Esophagus squamous epithelium (tissue), 5 donors: ENCODE measurements around the gene AIFM1. TPM values are rescaled to one million over a fixed set of nuclear protein-coding genes. Genes with fewer than 3 reads are reported as not detected.

Experiments used
- DNase-seq: peaks from one replicate; lab custom pipeline; 2025; lab: John Stamatoyannopoulos, UW
- H3K27ac ChIP-seq, 4 donors: fragments of 200-600 bp; sonication (generic); one replicate each; pipeline ENCODE4 v1.5.1; 2016 to 2019; ENCODE audit warnings: mild to moderate bottlenecking in 1 of 4
- H3K27me3 ChIP-seq, 4 donors: fragments of 200-600 bp; sonication (generic); 1 replicate in 3 of 4; 2 replicates in 1 of 4; pipeline versions ENCODE4 v1.5.1 to v1.6.0; 2017 to 2021; ENCODE audit warnings: antibody characterized with exemption in 1 of 4
- H3K36me3 ChIP-seq, 3 donors: fragments of 200-600 bp; sonication (generic); one replicate each; pipeline ENCODE4 v1.5.1; 2016 to 2019
- H3K4me1 ChIP-seq, 3 donors: fragments of 200-600 bp; sonication (generic); one replicate each; pipeline ENCODE4 v1.5.1; 2017 to 2019
- H3K4me3 ChIP-seq, 4 donors: fragments of 200-600 bp; sonication (generic); 1 replicate in 3 of 4; 2 replicates in 1 of 4; pipeline ENCODE4 v1.5.1; 2016 to 2019; ENCODE audit warnings: mild to moderate bottlenecking in 2 of 4, moderate library complexity in 1 of 4
- H3K9me3 ChIP-seq, 3 donors: fragments of 200-600 bp; sonication (generic); one replicate each; pipeline ENCODE4 v1.5.1; 2016 to 2019
- POLR2A ChIP-seq, 4 donors: fragments of 450-650 bp; IDR thresholded peaks; one replicate each; pipeline ENCODE4 v1.6.1; 2017; ENCODE audit warnings: antibody characterized with exemption in 4 of 4, mild to moderate bottlenecking in 4 of 4, moderate library complexity in 3 of 4
- WGBS, 2 donors: methylation state at CpG; one replicate each; pipeline ENCODE4 v1.1.5; 2018; 5-methylcytosine and 5-hydroxymethylcytosine counted together
- intact Hi-C: fragments of 100-400 bp; cut with DNase I; formaldehyde crosslinking; loops from one replicate; pipeline ENCODE4 v1.15.0; 2022
- total RNA-seq, 4 donors: library from RNA; depleted of rRNA; stranded (reverse); fragments of >200 nt; gene quantifications; one replicate each; pipeline ENCODE4 v1.1.0, GENCODE V29; 2016
- TF ChIP-seq, protein P1 (sequence below), 6 experiments: fragments of 450-650 bp in 4 of 6; fragments of 200-600 bp in 2 of 6; sonication (generic) in 2 of 6; IDR thresholded peaks; one replicate each; pipeline ENCODE4 v1.5.1; 2016 to 2019; ENCODE audit warnings: antibody characterized with exemption in 6 of 6, mild to moderate bottlenecking in 4 of 6, moderate library complexity in 4 of 6
- donor health status: DM: yes; HTN: yes; CAD: no.

Gene AIFM1
- total RNA-seq, 4 donors from 2014 or later: 10.9 to 23.1 (median 17.0) TPM

DNA sequence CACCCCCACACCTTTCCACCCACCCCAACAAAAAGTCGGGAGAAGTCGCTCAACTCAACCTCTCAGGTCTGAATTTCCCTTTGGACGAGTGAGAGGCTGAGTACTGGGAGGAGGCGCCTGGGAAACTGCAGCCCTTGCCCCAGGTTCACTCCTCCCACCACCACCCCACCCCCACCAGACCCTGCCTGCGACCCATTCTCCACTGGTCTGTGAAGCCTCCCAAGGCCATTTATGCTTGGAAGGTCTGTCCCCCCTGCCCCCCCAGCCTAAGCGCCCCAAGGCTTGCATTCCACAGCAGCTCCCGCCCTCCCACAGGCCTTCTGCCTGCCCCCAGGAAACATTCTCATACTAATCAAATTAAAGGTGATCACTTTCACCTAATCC is 82.5 kb downstream of the AIFM1 start:
- TF ChIP-seq, protein P1, sequence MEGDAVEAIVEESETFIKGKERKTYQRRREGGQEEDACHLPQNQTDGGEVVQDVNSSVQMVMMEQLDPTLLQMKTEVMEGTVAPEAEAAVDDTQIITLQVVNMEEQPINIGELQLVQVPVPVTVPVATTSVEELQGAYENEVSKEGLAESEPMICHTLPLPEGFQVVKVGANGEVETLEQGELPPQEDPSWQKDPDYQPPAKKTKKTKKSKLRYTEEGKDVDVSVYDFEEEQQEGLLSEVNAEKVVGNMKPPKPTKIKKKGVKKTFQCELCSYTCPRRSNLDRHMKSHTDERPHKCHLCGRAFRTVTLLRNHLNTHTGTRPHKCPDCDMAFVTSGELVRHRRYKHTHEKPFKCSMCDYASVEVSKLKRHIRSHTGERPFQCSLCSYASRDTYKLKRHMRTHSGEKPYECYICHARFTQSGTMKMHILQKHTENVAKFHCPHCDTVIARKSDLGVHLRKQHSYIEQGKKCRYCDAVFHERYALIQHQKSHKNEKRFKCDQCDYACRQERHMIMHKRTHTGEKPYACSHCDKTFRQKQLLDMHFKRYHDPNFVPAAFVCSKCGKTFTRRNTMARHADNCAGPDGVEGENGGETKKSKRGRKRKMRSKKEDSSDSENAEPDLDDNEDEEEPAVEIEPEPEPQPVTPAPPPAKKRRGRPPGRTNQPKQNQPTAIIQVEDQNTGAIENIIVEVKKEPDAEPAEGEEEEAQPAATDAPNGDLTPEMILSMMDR (IDR thresholded peaks at IDR 0.05): no peak
- no peak for TF ChIP-seq POLR2A (IDR thresholded peaks at IDR 0.05)
- 33 to 34% methylated on average over 1 to 4 of the region's 7 CpGs for WGBS, 2 donors
- no peaks in the 10 kb centered on the region for H3K27me3 ChIP-seq
- no peak for DNase-seq
- H3K4me1 ChIP-seq: peaks cover 4 to 74% (median 5%) of the 10 kb centered on the region in 3 donors
- peak overlapping the region in 2 of 4 donors; percentile 69 to 77 for H3K27ac ChIP-seq
- no peaks in the 10 kb centered on the region for H3K36me3 ChIP-seq
- H3K9me3 ChIP-seq: no peaks in the 10 kb centered on the region
- intact Hi-C loops: loop anchor here (5.0 kb wide), 1 partner anchor 109 kb away; no protein-coding TSS in a partner anchor
- H3K4me3 ChIP-seq: no peak overlapping the region

DNA sequence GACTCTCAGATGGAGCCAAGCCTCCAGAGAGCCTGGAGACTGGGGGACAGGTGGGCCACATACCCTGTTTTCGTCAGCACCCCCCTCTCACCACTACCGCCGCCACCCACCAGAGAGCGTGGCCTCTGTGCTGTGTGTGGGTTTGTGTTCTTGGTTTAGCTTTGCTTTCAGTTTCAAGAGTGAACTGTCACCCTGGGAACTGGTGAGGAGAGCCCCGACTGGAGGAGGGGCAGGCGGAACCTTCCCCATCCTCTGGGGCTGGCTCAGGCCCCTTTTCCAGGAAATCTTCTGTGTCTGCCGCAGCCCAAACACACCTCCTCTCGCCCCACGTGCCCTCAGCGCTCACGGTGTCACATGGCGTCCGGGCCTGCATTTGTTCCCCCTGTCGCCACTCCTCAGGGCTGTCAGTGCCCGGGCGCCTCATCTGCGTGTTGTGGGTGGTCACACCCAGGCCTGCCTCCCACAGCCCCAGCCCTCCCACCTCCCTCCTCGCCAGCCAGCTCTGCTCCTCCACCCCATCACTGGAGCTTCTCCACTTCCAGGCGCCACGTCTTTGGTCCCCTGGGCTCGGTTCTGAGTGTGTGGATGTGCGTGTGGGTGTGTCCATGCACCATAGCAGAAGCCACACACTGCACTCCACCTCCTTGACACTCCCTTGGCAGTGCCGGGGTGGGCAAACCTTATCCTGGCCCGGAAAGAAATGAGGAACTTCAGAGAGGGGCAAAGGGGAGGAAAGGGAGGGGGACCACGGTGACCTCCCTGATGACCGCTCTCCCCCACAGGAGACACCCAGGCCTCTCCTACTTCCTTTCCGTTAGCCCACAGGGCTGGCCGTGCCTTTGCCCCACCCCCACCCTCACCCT is 83.2 kb downstream of the AIFM1 start:
- Histone ChIP-seq H3K4me3 (peak overlapping the region in 2 of 4 donors; percentile 23 to 31), H3K4me1 (peaks cover 4 to 71% (median 5%) of the 10 kb centered on the region in 3 donors), H3K36me3 (no peaks in the 10 kb centered on the region), H3K27me3 (no peaks in the 10 kb centered on the region), H3K9me3 (no peaks in the 10 kb centered on the region), H3K27ac (peak overlapping the region in 3 of 4 donors; percentile 50 to 77 (median 69))
- DNase-seq: no peak
- intact Hi-C loops: loop anchor here (5.0 kb wide), 1 partner anchor 110 kb away; no protein-coding TSS in a partner anchor
- WGBS, 2 donors: 30 to 50% methylated on average over 3 to 15 of the region's 28 CpGs
- TF ChIP-seq POLR2A (IDR thresholded peaks at IDR 0.05): no peak
- TF ChIP-seq, protein P1 (IDR thresholded peaks at IDR 0.05): peak in 1 of 6 experiments; percentile 24

DNA sequence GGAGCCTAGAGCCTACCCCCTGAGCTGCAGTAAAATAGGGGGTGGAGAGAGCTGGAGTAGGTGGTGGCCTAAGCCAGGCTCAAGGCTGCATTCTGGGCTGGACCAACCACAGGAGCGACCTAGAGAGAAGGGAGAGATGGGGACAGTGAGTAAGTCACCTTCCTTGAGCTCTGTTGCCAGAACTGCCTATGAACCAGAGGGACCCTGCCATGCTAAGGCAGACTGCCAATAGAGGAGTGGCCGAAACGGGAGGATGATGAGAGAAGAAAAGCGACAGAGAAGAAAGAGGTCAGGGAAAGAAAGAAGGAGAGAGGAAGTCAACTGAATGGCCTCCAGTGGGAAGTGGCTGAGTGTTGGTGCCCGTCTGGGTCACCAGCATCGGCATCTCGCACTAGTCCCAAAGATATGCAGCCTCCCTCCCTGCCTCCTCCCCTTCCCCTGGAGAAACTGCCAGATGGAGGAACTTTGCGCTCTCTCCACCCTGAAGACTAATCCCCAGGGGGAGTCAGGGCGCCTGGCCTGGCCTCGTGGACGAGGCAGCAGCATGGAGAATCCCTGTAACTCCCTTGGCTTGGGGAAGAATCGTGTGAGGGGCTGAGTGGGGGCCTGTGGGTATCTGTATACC is 84.1 kb downstream of the AIFM1 start:
- Histone ChIP-seq H3K27ac (peak overlapping the region in 3 of 4 donors; percentile 50 to 77 (median 69)), H3K4me1 (peaks cover 2 to 62% (median 5%) of the 10 kb centered on the region in 3 donors), H3K36me3 (no peaks in the 10 kb centered on the region), H3K27me3 (no peaks in the 10 kb centered on the region), H3K9me3 (no peaks in the 10 kb centered on the region), H3K4me3 (no peak overlapping the region)
- DNase-seq: no peak
- intact Hi-C loops: loop anchor here (5.0 kb wide), 1 partner anchor 111 kb away; no protein-coding TSS in a partner anchor
- TF ChIP-seq, protein P1 (IDR thresholded peaks at IDR 0.05): no peak
- no peak for TF ChIP-seq POLR2A (IDR thresholded peaks at IDR 0.05)
- WGBS, 2 donors: 39 to 49% methylated on average over 7 to 11 of the region's 12 CpGs

DNA sequence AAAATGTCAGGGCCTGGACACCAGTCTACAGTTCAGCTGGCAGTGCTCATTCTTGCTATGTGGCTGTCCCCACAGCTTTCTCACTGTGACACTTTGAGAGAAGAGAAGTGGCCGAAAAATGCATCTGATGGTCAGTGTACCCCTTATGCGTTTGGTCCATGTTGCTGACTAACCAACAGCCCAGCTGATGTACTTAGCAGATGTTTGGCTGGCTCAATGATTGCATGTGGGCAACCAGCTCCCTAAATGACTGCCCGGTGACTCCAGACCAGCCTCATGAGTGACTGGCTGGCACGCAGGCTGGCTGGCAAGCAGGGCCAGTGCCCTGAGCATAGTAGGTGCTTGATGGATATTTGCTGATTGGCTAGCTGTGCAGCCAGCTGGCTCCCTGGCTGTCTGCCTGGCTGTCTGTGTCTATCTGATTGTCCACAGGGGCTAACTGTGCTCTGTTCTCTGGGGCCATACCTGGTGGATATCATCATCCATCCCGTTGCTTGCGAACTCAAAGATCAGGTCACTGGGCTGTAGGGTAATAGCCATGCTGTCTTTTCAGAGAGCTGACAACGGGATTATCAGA is 84.8 kb downstream of the AIFM1 start:
- Histone ChIP-seq H3K4me1 (peaks cover 0 to 55% (median 5%) of the 10 kb centered on the region in 3 donors), H3K27ac (peak overlapping the region in 2 of 4 donors; percentile 37 to 69), H3K4me3 (no peak overlapping the region), H3K9me3 (no peaks in the 10 kb centered on the region), H3K36me3 (no peaks in the 10 kb centered on the region), H3K27me3 (no peaks in the 10 kb centered on the region)
- no peak for DNase-seq
- TF ChIP-seq POLR2A (IDR thresholded peaks at IDR 0.05): no peak
- TF ChIP-seq, protein P1 (IDR thresholded peaks at IDR 0.05): no peak
- WGBS, 2 donors: 82% methylated on average over 3 of the region's 7 CpGs; no CpG with 5 or more reads in 1 of the 2 donors
- intact Hi-C loops: loop anchor here (5.0 kb wide), 1 partner anchor 111 kb away; no protein-coding TSS in a partner anchor
